ENCODE data around the gene BLOC1S6. TPM values are rescaled to one million over a fixed set of nuclear protein-coding genes. Genes with fewer than 3 reads are reported as not detected.
A peak's percentile ranks its signal among the peaks of the same experiment; 100 is the strongest.

The BLOC1S6 gene
- total and polyA plus RNA-seq, 2 of the 13 experiments (the other 11 are each of a cell fraction or from before 2014, with no cell fraction given) = 11.8 to 44.3 TPM

DNA sequence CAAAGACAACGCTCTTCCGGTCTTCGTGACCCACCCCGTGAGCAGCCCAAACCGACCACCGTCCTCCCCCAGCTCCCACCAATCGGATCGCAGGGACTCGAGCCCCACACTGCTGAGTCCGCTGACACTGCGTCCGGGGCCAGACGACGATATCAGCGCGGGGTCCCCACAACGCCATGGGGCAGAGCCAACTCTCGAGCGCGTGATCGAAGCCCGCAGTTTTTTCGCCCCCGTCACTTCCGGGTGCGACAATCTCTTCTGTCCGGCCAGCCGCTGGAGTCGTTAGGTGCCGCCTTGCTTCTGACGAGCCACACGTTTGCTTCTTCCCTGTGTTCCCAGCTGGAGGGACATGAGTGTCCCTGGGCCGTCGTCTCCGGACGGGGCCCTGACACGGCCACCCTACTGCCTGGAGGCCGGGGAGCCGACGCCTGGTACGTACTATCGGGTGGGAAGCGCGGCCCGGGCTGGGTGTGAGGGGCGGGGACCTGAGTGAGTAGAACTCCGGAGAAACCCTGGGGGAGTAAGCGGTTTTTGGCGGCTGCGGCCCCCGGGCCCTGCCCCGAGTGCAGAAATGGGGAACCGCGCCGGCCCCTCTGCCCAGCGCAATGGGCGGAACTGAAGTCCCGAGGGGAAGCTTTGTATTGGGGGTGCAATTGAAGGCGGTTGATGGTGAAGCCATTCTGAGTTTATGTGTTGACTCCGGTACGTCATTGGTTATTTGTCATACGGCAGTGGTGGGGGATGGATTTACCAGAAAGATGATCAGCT, at the start of gene BLOC1S6 (continued):
- TF ChIP-seq, protein P1, sequence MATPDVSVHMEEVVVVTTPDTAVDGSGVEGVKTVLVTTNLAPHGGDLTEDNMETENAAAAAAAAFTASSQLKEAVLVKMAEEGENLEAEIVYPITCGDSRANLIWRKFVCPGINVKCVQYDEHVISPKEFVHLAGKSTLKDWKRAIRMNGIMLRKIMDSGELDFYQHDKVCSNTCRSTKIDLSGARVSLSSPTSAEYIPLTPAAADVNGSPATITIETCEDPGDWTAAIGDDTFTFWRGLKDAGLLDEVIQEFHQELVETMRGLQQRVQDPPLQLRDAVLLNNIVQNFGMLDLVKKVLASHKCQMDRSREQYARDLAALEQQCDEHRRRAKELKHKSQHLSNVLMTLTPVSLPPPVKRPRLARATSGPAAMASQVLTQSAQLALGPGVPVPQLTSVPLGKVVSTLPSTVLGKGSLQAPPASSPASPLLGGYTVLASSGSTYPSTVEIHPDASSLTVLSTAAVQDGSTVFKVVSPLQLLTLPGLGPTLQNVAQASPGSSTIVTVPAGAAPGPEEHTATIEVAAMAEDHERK (CRISPR knock-in tag; IDR thresholded peaks at IDR 0.05; ENCODE audit: low read depth) = no peak; the same call in 1 of the 2 replicates
- TF ChIP-seq NFATC3 (CRISPR knock-in tag; IDR thresholded peaks at IDR 0.05) = peak; percentile 76; the same call in 1 of the 2 replicates
- no peak for TF ChIP-seq NCOA5 (CRISPR knock-in tag; IDR thresholded peaks at IDR 0.05)
- TF ChIP-seq ZNF782 (CRISPR knock-in tag; IDR thresholded peaks at IDR 0.05; ENCODE audit: borderline replicate concordance) = peak; percentile 93; the same call in 1 of the 2 replicates
- peak; percentile 99 for TF ChIP-seq ASH2L (IDR thresholded peaks at IDR 0.05; ENCODE audit: insufficient read length, low read depth, low read length)
- no peak for TF ChIP-seq ZBTB42 (CRISPR knock-in tag; IDR thresholded peaks at IDR 0.05)
- no peak for TF ChIP-seq ZFP36L1 (CRISPR knock-in tag; IDR thresholded peaks at IDR 0.05)
- TF ChIP-seq ZNF549 (CRISPR knock-in tag; IDR thresholded peaks at IDR 0.05) = no peak; the same call in 1 of the 2 replicates
- TF ChIP-seq KDM2A (CRISPR knock-in tag; IDR thresholded peaks at IDR 0.05; ENCODE audit: borderline replicate concordance, low read depth) = peak; percentile 97
- peak; percentile 100 for TF ChIP-seq GABPB1 (CRISPR knock-in tag; IDR thresholded peaks at IDR 0.05)
- no peak for TF ChIP-seq ZFP36L2 (CRISPR knock-in tag; IDR thresholded peaks at IDR 0.05)
- TF ChIP-seq ERF (CRISPR knock-in tag; IDR thresholded peaks at IDR 0.05) = 0 out of 2 replicates have a peak, but pooled peaks have one; percentile 63
- TF ChIP-seq ARID2 (CRISPR knock-in tag; IDR thresholded peaks at IDR 0.05; ENCODE audit: borderline replicate concordance) = peak; percentile 79; the same call in 1 of the 2 replicates
- TF ChIP-seq, protein P2, sequence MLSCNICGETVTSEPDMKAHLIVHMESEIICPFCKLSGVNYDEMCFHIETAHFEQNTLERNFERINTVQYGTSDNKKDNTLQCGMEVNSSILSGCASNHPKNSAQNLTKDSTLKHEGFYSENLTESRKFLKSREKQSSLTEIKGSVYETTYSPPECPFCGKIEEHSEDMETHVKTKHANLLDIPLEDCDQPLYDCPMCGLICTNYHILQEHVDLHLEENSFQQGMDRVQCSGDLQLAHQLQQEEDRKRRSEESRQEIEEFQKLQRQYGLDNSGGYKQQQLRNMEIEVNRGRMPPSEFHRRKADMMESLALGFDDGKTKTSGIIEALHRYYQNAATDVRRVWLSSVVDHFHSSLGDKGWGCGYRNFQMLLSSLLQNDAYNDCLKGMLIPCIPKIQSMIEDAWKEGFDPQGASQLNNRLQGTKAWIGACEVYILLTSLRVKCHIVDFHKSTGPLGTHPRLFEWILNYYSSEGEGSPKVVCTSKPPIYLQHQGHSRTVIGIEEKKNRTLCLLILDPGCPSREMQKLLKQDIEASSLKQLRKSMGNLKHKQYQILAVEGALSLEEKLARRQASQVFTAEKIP (CRISPR knock-in tag; IDR thresholded peaks at IDR 0.05; ENCODE audit: borderline replicate concordance) = no peak
- TF ChIP-seq ZNF275 (CRISPR knock-in tag; IDR thresholded peaks at IDR 0.05; ENCODE audit: borderline replicate concordance) = 0 out of 2 replicates have a peak, but pooled peaks have one; percentile 33
- TF ChIP-seq KLF6 (CRISPR knock-in tag; IDR thresholded peaks at IDR 0.05) = 0 out of 2 replicates have a peak, but pooled peaks have one; percentile 32
- peak; percentile 47; the same call in 1 of the 2 replicates for TF ChIP-seq ZNF263 (CRISPR knock-in tag; IDR thresholded peaks at IDR 0.05)
- TF ChIP-seq ZNF30 (CRISPR knock-in tag; IDR thresholded peaks at IDR 0.05) = peak; percentile 85; the same call in 1 of the 2 replicates
- no peak for TF ChIP-seq ZFP41 (CRISPR knock-in tag; IDR thresholded peaks at IDR 0.05; ENCODE audit: borderline replicate concordance)
- TF ChIP-seq, protein P3, sequence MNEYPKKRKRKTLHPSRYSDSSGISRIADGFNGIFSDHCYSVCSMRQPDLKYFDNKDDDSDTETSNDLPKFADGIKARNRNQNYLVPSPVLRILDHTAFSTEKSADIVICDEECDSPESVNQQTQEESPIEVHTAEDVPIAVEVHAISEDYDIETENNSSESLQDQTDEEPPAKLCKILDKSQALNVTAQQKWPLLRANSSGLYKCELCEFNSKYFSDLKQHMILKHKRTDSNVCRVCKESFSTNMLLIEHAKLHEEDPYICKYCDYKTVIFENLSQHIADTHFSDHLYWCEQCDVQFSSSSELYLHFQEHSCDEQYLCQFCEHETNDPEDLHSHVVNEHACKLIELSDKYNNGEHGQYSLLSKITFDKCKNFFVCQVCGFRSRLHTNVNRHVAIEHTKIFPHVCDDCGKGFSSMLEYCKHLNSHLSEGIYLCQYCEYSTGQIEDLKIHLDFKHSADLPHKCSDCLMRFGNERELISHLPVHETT (CRISPR knock-in tag; conservative IDR thresholded peaks at IDR 0.05) = peak; percentile 92; the same call in 1 of the 2 replicates

Measured in HepG2 (cell line).